Erythroblast (primary cell): Measurements from ENCODE around the gene VPS25.
"Not testable (repeated sequence)": the region's sequence is repeated elsewhere in the genome, so short reads cannot be mapped to it uniquely, and the experiment has no call there.

Experiments
- DNase-seq, 2 experiments: peaks; one replicate each; lab custom pipeline; 2025; lab: John Stamatoyannopoulos, UW
- GATA1 ChIP-seq: IDR thresholded peaks from 2 replicates; pipeline ENCODE4 v1.6.1; 2011; ENCODE audit warnings: low read depth, mild to moderate bottlenecking, control low read depth, low read length, moderate library complexity
- POLR2A ChIP-seq: IDR thresholded peaks from 2 replicates; pipeline ENCODE4 v1.6.1; 2011; ENCODE audit warnings: mild to moderate bottlenecking, low read length

Gene VPS25

DNA sequence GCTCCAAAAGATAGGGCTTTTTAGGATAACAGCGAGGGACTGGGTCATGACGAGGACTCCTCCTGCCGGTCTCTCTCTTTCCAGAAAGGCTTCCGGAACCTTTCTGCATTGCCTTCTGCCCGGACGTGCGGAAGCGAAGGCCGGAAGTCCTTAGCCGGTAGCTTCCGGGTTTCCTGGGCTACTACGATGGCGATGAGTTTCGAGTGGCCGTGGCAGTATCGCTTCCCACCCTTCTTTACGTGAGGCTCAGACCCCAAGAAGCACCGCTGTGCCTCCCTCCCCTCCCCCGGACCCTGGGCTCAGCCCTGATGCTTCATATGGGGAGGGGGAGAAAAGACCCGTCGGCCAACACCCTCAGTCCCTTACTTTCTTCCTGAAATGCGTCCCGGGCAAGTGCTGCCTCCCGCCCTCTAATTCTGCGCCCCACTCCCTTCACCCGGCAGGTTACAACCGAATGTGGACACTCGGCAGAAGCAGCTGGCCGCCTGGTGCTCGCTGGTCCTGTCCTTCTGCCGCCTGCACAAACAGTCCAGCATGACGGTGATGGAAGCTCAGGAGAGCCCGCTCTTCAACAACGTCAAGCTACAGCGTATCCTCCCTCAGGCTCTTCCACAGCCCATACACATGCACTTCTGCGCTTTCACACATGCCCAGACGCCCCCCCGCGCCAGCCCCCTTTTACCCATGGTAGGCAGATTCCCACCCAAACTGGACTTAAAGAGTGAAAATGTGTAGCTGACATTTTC lies at the start of gene VPS25:
TSS of gene VPS25 (plus strand) at position 160 of the 746 bp plus-strand sequence. CDS start at position 187, 27 bp downstream.
- peak; percentile 90 to 91 for DNase-seq
- TF ChIP-seq GATA1 (no peak), POLR2A (peak; percentile 92)

DNA sequence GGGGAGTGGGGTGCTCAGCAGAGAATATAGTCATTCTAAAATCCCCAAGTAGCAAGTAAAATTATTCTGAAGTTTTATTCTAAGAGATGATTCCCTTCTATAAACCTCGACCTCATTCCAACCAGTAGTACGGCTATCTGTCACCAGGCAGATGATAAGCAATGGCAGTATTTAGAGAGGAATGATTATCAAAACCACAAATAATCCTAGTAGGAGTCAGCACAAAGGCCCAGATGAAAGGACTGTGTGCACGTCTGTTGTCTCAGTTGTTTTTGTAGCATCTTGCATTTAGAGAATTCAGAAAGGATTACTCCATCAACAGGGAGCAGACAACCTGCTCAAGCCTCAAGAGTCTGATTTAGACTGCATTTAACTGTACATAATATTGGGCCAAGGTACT lies 49.6 kb upstream of the VPS25 start:
- TF ChIP-seq POLR2A (no peak), GATA1 (no peak)
- DNase-seq: no peak

DNA sequence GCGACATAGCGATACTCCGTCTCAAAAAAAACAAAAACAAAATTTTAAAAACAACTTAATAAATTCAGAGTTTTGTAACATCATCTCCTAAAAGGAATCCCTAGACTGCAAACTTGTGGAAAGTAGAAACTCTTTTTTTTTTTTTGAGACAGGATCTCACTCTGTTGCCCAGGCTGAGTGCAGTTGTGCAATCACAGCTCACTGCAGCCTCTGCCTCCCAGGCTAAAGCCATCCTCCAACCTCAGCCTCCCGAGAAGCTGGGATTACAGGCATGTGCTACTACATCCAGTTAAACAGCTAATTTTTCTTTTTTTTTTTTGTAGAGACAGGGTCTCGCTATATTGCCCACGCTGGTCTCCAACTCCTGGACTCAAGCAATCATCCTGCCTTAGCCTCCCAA lies 48.1 kb upstream of the VPS25 start:
- no peak for TF ChIP-seq GATA1
- no peak for DNase-seq

DNA sequence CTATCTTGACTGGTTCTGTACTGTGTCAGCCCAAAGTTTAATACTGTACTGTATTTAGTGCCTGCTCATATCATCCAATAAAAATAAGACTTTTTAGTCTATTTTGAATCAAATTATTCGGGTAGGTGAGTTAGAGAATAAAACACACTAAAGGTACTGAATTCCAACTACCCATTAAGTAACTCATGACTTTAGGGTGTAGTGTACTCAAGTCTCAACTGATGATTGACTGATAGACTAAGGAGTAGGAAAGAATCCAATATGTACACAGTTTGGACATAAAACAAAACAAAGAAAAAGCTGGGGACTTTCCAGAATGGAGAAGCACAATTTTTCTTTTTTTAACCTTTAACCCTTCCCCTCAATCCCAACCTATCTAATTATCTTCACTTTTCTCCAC lies 32.5 kb upstream of the VPS25 start:
- TF ChIP-seq GATA1: no peak
- no peak for TF ChIP-seq POLR2A
- peak in 1 of 2 experiments; percentile 29 for DNase-seq

DNA sequence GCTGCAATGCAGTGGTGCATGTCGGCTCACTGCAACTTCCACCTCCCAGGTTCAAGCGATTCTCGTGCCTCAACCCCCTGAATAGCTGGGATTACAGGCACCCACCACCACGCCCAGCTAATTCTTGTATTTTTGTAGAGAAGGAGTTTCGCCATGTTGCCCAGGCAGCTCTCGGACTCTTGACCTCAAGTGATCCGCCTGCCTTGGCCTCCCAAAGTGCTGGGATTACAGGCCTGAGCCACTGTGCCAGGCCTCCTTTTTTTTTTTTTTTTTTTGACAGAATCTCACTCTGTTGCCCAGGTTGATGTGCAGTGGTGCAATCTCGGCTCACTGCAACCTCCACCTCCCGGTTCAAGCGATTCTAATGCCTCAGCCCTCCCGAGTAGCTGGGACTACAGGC lies 30.3 kb upstream of the VPS25 start:
- not testable (repeated sequence) for DNase-seq

DNA sequence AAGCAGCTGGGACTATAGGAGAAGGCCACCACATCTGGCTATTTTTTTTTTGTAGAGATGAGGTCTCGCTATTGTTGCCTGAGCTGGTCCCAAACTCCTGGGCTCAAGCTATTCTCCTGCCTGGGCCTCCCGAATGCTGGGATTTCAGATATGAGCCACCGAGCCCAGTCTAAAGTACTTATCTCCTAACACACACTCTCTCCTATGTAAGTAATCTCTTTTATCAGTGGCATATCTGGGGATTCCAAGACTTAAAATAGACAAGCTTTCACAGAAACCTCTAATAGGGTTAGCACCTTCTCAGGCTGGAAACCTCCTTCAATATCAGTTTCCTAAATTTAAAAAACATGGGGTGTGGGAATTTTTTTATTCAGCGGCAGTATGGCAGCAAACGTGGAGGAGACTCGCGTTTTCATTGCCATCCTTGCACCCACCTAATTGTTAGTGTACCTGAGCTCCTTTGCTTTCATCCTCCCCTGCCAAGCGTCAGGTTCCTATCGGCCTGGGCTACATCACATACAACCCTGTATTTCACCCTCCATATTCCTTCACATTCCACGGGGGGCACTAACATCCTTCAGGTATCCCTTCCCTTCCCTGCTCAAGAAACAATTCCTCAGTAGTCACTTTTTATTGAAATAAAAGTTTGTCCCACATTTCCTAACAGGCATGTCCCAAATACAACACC lies 29.5 kb upstream of the VPS25 start:
- DNase-seq: peak; percentile 69 to 84
- TF ChIP-seq POLR2A (no peak), GATA1 (no peak)

DNA sequence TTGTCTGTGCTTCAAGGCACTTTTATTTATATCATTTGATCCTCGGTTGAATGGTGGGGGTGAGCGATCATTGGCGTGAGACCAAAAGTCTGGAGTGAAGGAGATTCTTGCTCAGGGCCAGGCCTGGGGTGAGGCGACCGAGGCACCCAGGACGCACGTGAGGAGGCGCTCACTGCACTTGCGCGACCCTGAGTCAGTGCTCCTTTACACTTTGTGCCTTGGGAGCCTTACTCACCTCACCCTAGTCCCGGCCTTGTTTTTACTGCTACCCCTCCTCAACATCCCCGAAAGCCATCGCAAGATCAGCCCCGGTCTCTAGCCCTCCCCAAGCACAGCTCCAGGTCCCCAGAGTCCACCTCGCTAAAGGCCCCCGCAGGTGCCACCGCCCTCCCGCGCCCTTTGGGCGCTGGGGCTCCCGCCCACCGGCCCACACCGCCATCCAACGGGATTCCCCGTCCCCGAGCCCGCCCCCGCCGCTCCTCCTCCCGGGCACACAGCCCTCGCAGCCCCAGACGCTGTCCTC lies 28.9 kb upstream of the VPS25 start:
- TF ChIP-seq GATA1 (no peak), POLR2A (no peak)
- DNase-seq: peak; percentile 87 to 89

DNA sequence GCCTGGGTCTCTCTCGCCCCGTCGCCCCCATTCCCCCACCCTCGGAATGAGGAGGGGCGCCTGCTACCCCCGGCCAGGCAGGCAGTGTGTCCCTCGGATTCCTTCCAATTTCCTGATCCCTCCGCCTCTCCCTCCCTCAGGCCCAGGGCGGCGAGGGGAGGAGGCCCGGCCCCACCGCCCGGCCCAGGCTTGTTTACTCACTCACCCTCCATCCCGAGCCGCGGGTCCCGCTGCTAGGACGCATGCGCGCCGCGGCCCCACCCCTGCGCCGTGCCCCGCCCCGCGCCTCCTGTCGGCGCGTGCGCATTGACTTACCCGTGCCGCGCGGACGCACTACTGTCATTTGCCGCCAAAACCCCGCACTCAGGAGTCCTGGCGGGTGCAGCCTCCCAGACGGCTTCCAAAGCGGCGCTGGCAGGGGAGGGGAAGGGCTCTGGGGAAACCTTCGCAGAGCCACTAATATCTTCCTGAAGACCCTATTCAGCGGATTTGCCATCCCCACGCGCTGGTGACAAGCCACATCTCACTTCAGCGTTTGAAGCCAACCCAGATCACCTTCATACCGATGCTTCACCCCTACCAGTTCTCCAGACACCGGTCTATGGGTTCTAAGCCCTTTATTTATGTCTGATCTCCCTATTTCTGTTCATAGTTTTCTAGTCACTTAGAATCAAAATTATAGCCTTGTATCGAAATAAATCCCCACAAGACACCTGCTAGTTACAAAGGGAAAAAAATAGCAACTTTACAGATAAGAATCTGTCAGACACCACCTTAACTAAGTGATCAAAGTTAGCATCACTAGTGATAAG lies 28.2 kb upstream of the VPS25 start, which contains the start of gene EZH1:
TSS of gene EZH1 (minus strand) at position 235 of the 812 bp plus-strand sequence. CDS start 16,099 bp downstream, outside the sequence.
- DNase-seq: peak; percentile 94 to 97
- TF ChIP-seq GATA1: no peak
- TF ChIP-seq POLR2A: peak; percentile 55

DNA sequence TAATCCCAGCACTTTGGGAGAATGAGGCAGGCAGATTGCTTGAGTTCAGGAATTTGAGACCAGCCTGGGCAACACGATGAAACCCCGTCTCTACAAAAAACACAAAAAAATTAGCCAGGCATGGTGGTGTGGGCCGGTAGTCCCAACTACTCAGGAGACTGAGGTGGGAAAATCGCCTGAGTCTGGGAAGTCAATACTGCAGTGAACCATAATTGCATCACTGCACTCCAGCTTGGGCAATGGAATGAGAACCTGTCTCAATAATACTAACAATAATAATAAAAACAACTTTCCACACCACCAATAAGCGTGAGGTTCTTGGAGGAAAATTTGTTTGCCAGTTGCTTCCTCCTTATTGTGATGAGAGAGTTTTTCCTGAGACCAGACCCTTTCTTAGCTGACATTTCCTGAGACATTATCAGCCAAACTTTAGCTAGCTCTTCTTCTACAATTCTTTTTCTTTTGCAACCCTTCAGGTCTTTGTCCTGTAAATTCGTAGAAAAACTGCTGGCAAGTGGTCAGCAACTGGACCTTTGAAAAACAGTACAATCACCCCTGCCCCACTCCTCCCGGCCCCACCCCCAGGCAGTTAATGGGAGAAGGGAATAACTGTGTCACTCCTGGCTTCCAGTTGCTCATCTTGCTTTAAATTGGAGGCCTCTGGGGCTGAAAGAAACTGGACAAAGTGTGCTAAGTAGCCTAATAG lies 24.9 kb upstream of the VPS25 start:
- no peak for DNase-seq
- TF ChIP-seq GATA1 (no peak), POLR2A (no peak)

DNA sequence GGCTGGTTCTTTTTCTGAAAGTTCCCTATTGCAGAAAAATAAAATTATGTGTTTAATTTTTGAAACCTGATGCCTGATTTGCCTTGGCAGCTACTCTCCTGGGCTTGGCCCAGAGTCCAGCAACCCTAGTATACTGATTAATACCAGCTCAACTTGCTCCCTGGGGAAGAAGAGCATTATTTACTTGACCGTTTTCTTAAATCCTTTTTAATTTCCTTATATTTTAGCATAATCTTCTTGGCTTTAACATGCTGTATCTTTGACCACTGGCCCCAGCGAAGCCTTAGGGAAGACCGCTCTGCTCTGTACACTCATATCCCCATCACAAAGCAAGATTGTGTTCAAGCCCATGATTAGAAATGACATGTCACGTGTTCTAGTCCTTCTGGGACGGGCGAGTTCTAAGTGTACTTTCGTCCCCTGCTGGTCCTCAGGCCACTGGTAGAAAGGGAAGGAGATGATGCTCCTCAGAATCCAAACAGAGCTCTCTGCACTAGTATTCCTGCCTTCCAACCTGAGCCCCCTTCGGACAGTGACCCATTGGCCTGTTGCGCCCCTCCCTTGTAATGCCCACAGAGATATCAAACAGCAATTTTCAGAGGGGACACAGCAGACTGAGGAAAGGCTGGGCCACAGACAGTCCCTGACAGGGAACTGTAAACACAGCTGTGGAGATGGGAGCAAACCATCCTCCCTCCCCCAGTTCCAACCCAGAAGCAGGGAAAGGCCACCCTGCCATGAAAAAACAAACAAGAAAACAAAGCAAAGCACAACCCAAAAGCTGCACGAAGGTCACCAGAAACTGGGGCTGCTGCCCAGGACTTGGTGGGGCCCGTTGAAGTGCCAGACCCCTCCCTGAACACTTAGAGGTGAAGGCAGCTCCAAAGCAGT lies 24.1 kb upstream of the VPS25 start:
- DNase-seq: no peak
- TF ChIP-seq POLR2A (no peak), GATA1 (no peak)

DNA sequence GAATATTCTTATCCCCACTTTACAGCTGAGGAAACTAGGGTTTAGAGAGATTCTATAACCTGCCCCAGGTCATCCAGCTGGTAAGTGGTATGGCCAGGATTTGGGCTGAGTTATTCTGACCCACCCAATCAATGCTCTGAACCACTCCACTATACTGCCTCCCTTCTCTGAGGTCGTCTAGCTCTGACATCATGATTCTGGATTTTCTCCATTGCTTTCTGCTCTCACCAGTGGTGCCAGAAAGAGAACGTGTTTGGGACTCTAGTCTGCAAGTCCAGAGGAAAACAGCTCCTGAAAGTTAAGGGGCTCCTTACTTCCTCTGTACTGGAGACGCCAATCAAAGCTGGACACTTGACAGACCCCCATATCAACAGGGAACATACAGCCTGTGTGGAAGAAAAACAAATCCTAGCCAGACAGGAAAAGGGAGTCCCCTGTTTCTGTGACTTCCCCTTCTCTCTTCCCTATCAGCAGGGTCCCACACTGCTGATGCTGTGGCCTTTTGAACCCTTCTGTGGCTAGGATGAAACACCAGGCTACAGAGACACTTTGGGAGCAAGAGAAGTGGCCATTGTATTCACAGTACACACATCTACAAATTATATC lies 22.4 kb upstream of the VPS25 start:
- DNase-seq: no peak
- TF ChIP-seq GATA1: no peak
- no peak for TF ChIP-seq POLR2A

DNA sequence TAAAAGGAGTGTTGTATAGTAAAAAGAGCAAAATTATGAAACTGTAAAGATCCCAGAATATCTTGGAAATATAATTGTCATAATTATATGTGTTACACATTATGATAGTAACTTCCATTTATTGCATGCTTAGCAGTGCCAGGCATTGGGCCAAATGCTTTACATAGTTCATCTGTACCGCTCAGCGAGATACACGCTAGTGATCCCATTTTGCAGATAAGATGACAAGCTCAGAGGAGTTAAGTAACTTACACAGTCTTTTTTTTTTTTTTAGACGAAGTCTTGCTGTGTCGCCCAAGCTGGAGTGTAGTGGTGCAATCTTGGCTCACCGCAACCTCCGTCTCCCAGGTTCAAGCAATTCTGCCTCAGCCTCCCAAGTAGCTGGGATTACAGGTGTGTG lies 21.6 kb upstream of the VPS25 start:
- DNase-seq: peak; percentile 43 to 53
- TF ChIP-seq POLR2A (no peak), GATA1 (no peak)
